GM21576 (cell line): ENCODE data around the gene IMMT.

Source experiments
- ATAC-seq: cut with Tn5 transposase; IDR thresholded peaks from one replicate; pipeline ENCODE4 v1.9.1; 2021; ENCODE audit warnings: mild to moderate bottlenecking, moderate library complexity; ENCODE audit not compliant: unreplicated experiment

The IMMT gene

GRCh38 chr2:86143926-86144685, 51.2 kb downstream of the IMMT start:
- ATAC-seq: no peak

GRCh38 chr2:86143307-86143706, 52.0 kb downstream of the IMMT start:
- ATAC-seq: no peak

GRCh38 chr2:86142436-86143257, 52.6 kb downstream of the IMMT start:
- ATAC-seq: no peak

- ATAC-seq: no peak
These were observed 54.3 kb downstream of the IMMT start for GRCh38 chr2:86140969-86141392.

- ATAC-seq: no peak
These were observed 55.3 kb downstream of the IMMT start for GRCh38 chr2:86139981-86140380.

- no peak for ATAC-seq
These were observed 56.3 kb downstream of the IMMT start for GRCh38 chr2:86138736-86139625.

GRCh38 chr2:86136141-86136540, 59.1 kb downstream of the IMMT start:
- no peak for ATAC-seq

- no peak for ATAC-seq
These were observed 59.6 kb downstream of the IMMT start for GRCh38 chr2:86135653-86136052.

GRCh38 chr2:86134709-86135108, 60.6 kb downstream of the IMMT start:
- no peak for ATAC-seq

GRCh38 chr2:86124683-86125082, 70.6 kb downstream of the IMMT start:
- ATAC-seq: no peak

GRCh38 chr2:86123328-86123925, 71.8 kb downstream of the IMMT start:
- ATAC-seq: no peak

- ATAC-seq: no peak
These were observed 77.1 kb downstream of the IMMT start for GRCh38 chr2:86118130-86118529.

- ATAC-seq: no peak
These were observed 88.2 kb downstream of the IMMT start for GRCh38 chr2:86107031-86107430.

GRCh38 chr2:86105969-86106945, 89.0 kb downstream of the IMMT start, which contains the start of gene PTCD3:
PTCD3 (plus strand) TSS chr2:86106235; CDS start chr2:86106248, 13 bp downstream.
- ATAC-seq: peak; percentile 84

- ATAC-seq: peak; percentile 68
These were observed 89.9 kb downstream of the IMMT start, which contains the start of gene POLR1A for GRCh38 chr2:86105252-86105968. POLR1A (minus strand) TSS chr2:86105886; CDS start chr2:86105776, 110 bp downstream.

- no peak for ATAC-seq
These were observed 93.1 kb downstream of the IMMT start for GRCh38 chr2:86102157-86102556.

GRCh38 chr2:86097913-86098312, 97.3 kb downstream of the IMMT start:
- ATAC-seq: no peak

- no peak for ATAC-seq
These were observed 98.0 kb downstream of the IMMT start for GRCh38 chr2:86097114-86097896.
